ENCODE data around the gene CLTB. TPM values are rescaled to one million over a fixed set of nuclear protein-coding genes. Genes with fewer than 3 reads are reported as not detected.
A peak's percentile ranks its signal among the peaks of the same experiment; 100 is the strongest.

Gene CLTB
- total and polyA plus RNA-seq, 2 of the 13 experiments (the other 11 are each of a cell fraction or from before 2014, with no cell fraction given) = 23.3 to 33.8 TPM

GRCh38 chr5:176415952-176416924 is at the start of gene CLTB (continued):
- TF ChIP-seq IKZF4 (CRISPR knock-in tag; IDR thresholded peaks at IDR 0.05; ENCODE audit: borderline replicate concordance, low read depth, not compliant biosample characterization) (no peak), FOXJ3 (CRISPR knock-in tag; IDR thresholded peaks at IDR 0.05; ENCODE audit: borderline replicate concordance) (no peak), IKZF5 (CRISPR knock-in tag; IDR thresholded peaks at IDR 0.05) (no peak), ZNF572 (CRISPR knock-in tag; IDR thresholded peaks at IDR 0.05) (no peak), SP5 (CRISPR knock-in tag; IDR thresholded peaks at IDR 0.05; ENCODE audit: borderline replicate concordance, low read depth) (0 out of 2 replicates have a peak, but pooled peaks have one; percentile 56), PATZ1 (CRISPR knock-in tag; IDR thresholded peaks at IDR 0.05) (peak; percentile 50; the same call in 1 of the 2 replicates), ZGPAT (CRISPR knock-in tag; IDR thresholded peaks at IDR 0.05) (peak; percentile 76; the same call in 1 of the 2 replicates), ZFP1 (CRISPR knock-in tag; IDR thresholded peaks at IDR 0.05) (no peak), NCOR1 (IDR thresholded peaks at IDR 0.05; ENCODE audit: borderline replicate concordance, low read length) (no peak), PTBP1 (IDR thresholded peaks at IDR 0.05; ENCODE audit: low read depth, low read length, poor library complexity, severe bottlenecking) (no peak), THYN1 (CRISPR knock-in tag; IDR thresholded peaks at IDR 0.05; ENCODE audit: borderline replicate concordance, low read depth) (no peak), ZSCAN5A (CRISPR knock-in tag; IDR thresholded peaks at IDR 0.05; ENCODE audit: borderline replicate concordance) (0 out of 2 replicates have a peak, but pooled peaks have one; percentile 49), BRD4 (CRISPR knock-in tag; IDR thresholded peaks at IDR 0.05) (no peak), PRDM15 (CRISPR knock-in tag; IDR thresholded peaks at IDR 0.05) (peak; percentile 71)

Measured in HepG2 (cell line).